Measurements from ENCODE around the gene FGF2. TPM values are rescaled to one million over a fixed set of nuclear protein-coding genes. Genes with fewer than 3 reads are reported as not detected.
"Not testable (repeated sequence)": the region's sequence is repeated elsewhere in the genome, so short reads cannot be mapped to it uniquely, and the experiment has no call there.

Gene FGF2
- 1 to 10 TPM; 2.0 to 2.7 TPM for total RNA-seq

- H3K27me3 Mint-ChIP-seq = peaks cover 82% of the 10 kb centered on the region
- peaks cover 2% of the 10 kb centered on the region for H3K9me3 Mint-ChIP-seq
- DNase-seq = peak; percentile 33
- H3K27ac Mint-ChIP-seq = peak within 1 kb of the TSS; percentile 32
- H3K4me1 Mint-ChIP-seq = peaks cover 8% of the 10 kb centered on the region
- H3K36me3 Mint-ChIP-seq = no peaks in the 10 kb centered on the region
- H3K4me3 Mint-ChIP-seq = peak within 1 kb of the TSS; percentile 73
Measured at GRCh38 chr4:122826553-122827257, at the start of gene FGF2. TSS of gene FGF2 (plus strand) at chr4:122826831. CDS start at chr4:122827175, 344 bp downstream.

- H3K27ac Mint-ChIP-seq = no peak overlapping the region
- no peaks in the 10 kb centered on the region for H3K9me3 Mint-ChIP-seq
- no peak for DNase-seq
- no peaks in the 10 kb centered on the region for H3K36me3 Mint-ChIP-seq
- no peaks in the 10 kb centered on the region for H3K4me1 Mint-ChIP-seq
- H3K27me3 Mint-ChIP-seq = peaks cover 12% of the 10 kb centered on the region
- H3K4me3 Mint-ChIP-seq = no peak overlapping the region
Measured at GRCh38 chr4:122776916-122777315, 49.7 kb upstream of the FGF2 start.

- Mint-ChIP-seq H3K36me3 (no peaks in the 10 kb centered on the region), H3K27ac (no peak overlapping the region)
Measured at GRCh38 chr4:122777846-122778673, 48.6 kb upstream of the FGF2 start.

GRCh38 chr4:122781486-122781885 lies 45.1 kb upstream of the FGF2 start:
- DNase-seq = no peak
- peaks cover 2% of the 10 kb centered on the region for H3K9me3 Mint-ChIP-seq
- H3K36me3 Mint-ChIP-seq = no peaks in the 10 kb centered on the region
- no peak overlapping the region for H3K27ac Mint-ChIP-seq
- peaks cover 30% of the 10 kb centered on the region for H3K27me3 Mint-ChIP-seq
- H3K4me3 Mint-ChIP-seq = no peak overlapping the region
- peaks cover 16% of the 10 kb centered on the region for H3K4me1 Mint-ChIP-seq

More at GRCh38 chr4:122777846-122778673, 48.6 kb upstream of the FGF2 start:
- DNase-seq = no peak
- no peaks in the 10 kb centered on the region for H3K4me1 Mint-ChIP-seq
- peaks cover 24% of the 10 kb centered on the region for H3K27me3 Mint-ChIP-seq
- no peaks in the 10 kb centered on the region for H3K9me3 Mint-ChIP-seq
- no peak overlapping the region for H3K4me3 Mint-ChIP-seq

GRCh38 chr4:122783301-122784215 lies 43.1 kb upstream of the FGF2 start:
- no peak overlapping the region for H3K4me3 Mint-ChIP-seq
- no peaks in the 10 kb centered on the region for H3K36me3 Mint-ChIP-seq
- peaks cover 25% of the 10 kb centered on the region for H3K27me3 Mint-ChIP-seq
- peaks cover 16% of the 10 kb centered on the region for H3K4me1 Mint-ChIP-seq
- peaks cover 2% of the 10 kb centered on the region for H3K9me3 Mint-ChIP-seq
- no peak for DNase-seq
- no peak overlapping the region for H3K27ac Mint-ChIP-seq

GRCh38 chr4:122784261-122784660 lies 42.4 kb upstream of the FGF2 start:
- Mint-ChIP-seq H3K27ac (no peak overlapping the region), H3K27me3 (peaks cover 25% of the 10 kb centered on the region), H3K4me3 (no peak overlapping the region), H3K9me3 (peaks cover 2% of the 10 kb centered on the region), H3K4me1 (peaks cover 16% of the 10 kb centered on the region), H3K36me3 (no peaks in the 10 kb centered on the region)
- no peak for DNase-seq

- Mint-ChIP-seq H3K4me1 (peaks cover 16% of the 10 kb centered on the region), H3K4me3 (no peak overlapping the region), H3K9me3 (peaks cover 2% of the 10 kb centered on the region), H3K27me3 (peaks cover 25% of the 10 kb centered on the region), H3K36me3 (no peaks in the 10 kb centered on the region), H3K27ac (no peak overlapping the region)
- no peak for DNase-seq
Measured at GRCh38 chr4:122785099-122785498, 41.5 kb upstream of the FGF2 start.

- H3K9me3 Mint-ChIP-seq, H3K36me3 Mint-ChIP-seq, H3K27ac Mint-ChIP-seq, DNase-seq, H3K4me3 Mint-ChIP-seq: not testable (repeated sequence)
- Mint-ChIP-seq H3K4me1 (peaks cover 16% of the 10 kb centered on the region), H3K27me3 (peaks cover 21% of the 10 kb centered on the region)
Measured at GRCh38 chr4:122786296-122786695, 40.3 kb upstream of the FGF2 start.

GRCh38 chr4:122786920-122787319 lies 39.7 kb upstream of the FGF2 start:
- H3K4me3 Mint-ChIP-seq, H3K36me3 Mint-ChIP-seq, H3K9me3 Mint-ChIP-seq, DNase-seq, H3K27ac Mint-ChIP-seq: not testable (repeated sequence)
- Mint-ChIP-seq H3K4me1 (peaks cover 16% of the 10 kb centered on the region), H3K27me3 (peaks cover 19% of the 10 kb centered on the region)

- Mint-ChIP-seq H3K9me3 (peaks cover 2% of the 10 kb centered on the region), H3K36me3 (no peaks in the 10 kb centered on the region), H3K27ac (no peak overlapping the region), H3K4me3 (no peak overlapping the region), H3K27me3 (peaks cover 11% of the 10 kb centered on the region), H3K4me1 (peaks cover 16% of the 10 kb centered on the region)
- DNase-seq = no peak
Measured at GRCh38 chr4:122787940-122788339, 38.7 kb upstream of the FGF2 start.

GRCh38 chr4:122788935-122789334 lies 37.7 kb upstream of the FGF2 start:
- H3K27ac Mint-ChIP-seq = no peak overlapping the region
- peaks cover 7% of the 10 kb centered on the region for H3K27me3 Mint-ChIP-seq
- DNase-seq = no peak
- H3K36me3 Mint-ChIP-seq = no peaks in the 10 kb centered on the region
- peaks cover 2% of the 10 kb centered on the region for H3K9me3 Mint-ChIP-seq
- no peak overlapping the region for H3K4me3 Mint-ChIP-seq
- peaks cover 16% of the 10 kb centered on the region for H3K4me1 Mint-ChIP-seq

GRCh38 chr4:122793811-122794210 lies 32.8 kb upstream of the FGF2 start:
- Mint-ChIP-seq H3K9me3 (no peaks in the 10 kb centered on the region), H3K4me1 (peaks cover 8% of the 10 kb centered on the region), H3K27ac (no peak overlapping the region), H3K27me3 (peaks cover 14% of the 10 kb centered on the region), H3K36me3 (no peaks in the 10 kb centered on the region), H3K4me3 (no peak overlapping the region)
- no peak for DNase-seq

- Mint-ChIP-seq H3K4me1 (peaks cover 8% of the 10 kb centered on the region), H3K27me3 (peaks cover 13% of the 10 kb centered on the region), H3K4me3 (no peak overlapping the region), H3K27ac (no peak overlapping the region), H3K36me3 (no peaks in the 10 kb centered on the region), H3K9me3 (no peaks in the 10 kb centered on the region)
- DNase-seq = no peak
Measured at GRCh38 chr4:122796801-122797404, 29.7 kb upstream of the FGF2 start.

GRCh38 chr4:122797405-122798094 lies 29.1 kb upstream of the FGF2 start:
- Mint-ChIP-seq H3K27me3 (peaks cover 10% of the 10 kb centered on the region), H3K36me3 (no peaks in the 10 kb centered on the region), H3K27ac (no peak overlapping the region), H3K4me3 (no peak overlapping the region), H3K9me3 (no peaks in the 10 kb centered on the region), H3K4me1 (peaks cover 8% of the 10 kb centered on the region)
- DNase-seq = no peak
